Epithelial cell of esophagus (primary cell): ENCODE results near the gene ZNF469.

Source experiments
- DNase-seq: peaks from one replicate; pipeline ENCODE4 v3.0.0; 2010; ENCODE audit warnings: low read depth
- H3K4me3 ChIP-seq: 2 replicates; pipeline ENCODE4 v1.5.1; 2011; ENCODE audit warnings: mild to moderate bottlenecking, low read length, control low read depth
- CTCF ChIP-seq: IDR thresholded peaks from 2 replicates; pipeline ENCODE4 v1.5.1; 2011; ENCODE audit warnings: low read depth, mild to moderate bottlenecking, low read length, control low read depth, inconsistent platforms; ENCODE audit not compliant: insufficient read depth; ENCODE audit errors: missing control alignments

The ZNF469 gene

GRCh38 chr16:88338111-88338510 lies 44.6 kb upstream of the ZNF469 start:
- TF ChIP-seq CTCF = no peak
- no peak overlapping the region for H3K4me3 ChIP-seq
- DNase-seq = no peak

- TF ChIP-seq CTCF = no peak
- DNase-seq = no peak
- H3K4me3 ChIP-seq = no peak overlapping the region
Measured at GRCh38 chr16:88338896-88339295, 43.9 kb upstream of the ZNF469 start.

- no peak overlapping the region for H3K4me3 ChIP-seq
- no peak for TF ChIP-seq CTCF
- no peak for DNase-seq
Measured at GRCh38 chr16:88339930-88340754, 42.6 kb upstream of the ZNF469 start.

- no peak for DNase-seq
- no peak overlapping the region for H3K4me3 ChIP-seq
- no peak for TF ChIP-seq CTCF
Measured at GRCh38 chr16:88340755-88341150, 42.0 kb upstream of the ZNF469 start.

- no peak overlapping the region for H3K4me3 ChIP-seq
- no peak for TF ChIP-seq CTCF
- DNase-seq = no peak
Measured at GRCh38 chr16:88341551-88342290, 41.0 kb upstream of the ZNF469 start.

- no peak for DNase-seq
- no peak for TF ChIP-seq CTCF
- no peak overlapping the region for H3K4me3 ChIP-seq
Measured at GRCh38 chr16:88342491-88342890, 40.3 kb upstream of the ZNF469 start.

- no peak for TF ChIP-seq CTCF
Measured at GRCh38 chr16:88343271-88343791, 39.4 kb upstream of the ZNF469 start.

More at GRCh38 chr16:88343271-88343791, 39.4 kb upstream of the ZNF469 start:
- H3K4me3 ChIP-seq = no peak overlapping the region
- DNase-seq = no peak
